GM12801 (cell line): ENCODE results near the gene SNED1.

Source experiments
- TF ChIP-seq, protein P1 (sequence below): IDR thresholded peaks from one replicate; pipeline ENCODE4 v1.5.1; 2011; ENCODE audit warnings: control low read depth; ENCODE audit not compliant: insufficient read length; ENCODE audit errors: extremely low read depth

SNED1 gene

GRCh38 chr2:241009191-241009590 lies 10.8 kb downstream of the SNED1 start:
- TF ChIP-seq, protein P1, sequence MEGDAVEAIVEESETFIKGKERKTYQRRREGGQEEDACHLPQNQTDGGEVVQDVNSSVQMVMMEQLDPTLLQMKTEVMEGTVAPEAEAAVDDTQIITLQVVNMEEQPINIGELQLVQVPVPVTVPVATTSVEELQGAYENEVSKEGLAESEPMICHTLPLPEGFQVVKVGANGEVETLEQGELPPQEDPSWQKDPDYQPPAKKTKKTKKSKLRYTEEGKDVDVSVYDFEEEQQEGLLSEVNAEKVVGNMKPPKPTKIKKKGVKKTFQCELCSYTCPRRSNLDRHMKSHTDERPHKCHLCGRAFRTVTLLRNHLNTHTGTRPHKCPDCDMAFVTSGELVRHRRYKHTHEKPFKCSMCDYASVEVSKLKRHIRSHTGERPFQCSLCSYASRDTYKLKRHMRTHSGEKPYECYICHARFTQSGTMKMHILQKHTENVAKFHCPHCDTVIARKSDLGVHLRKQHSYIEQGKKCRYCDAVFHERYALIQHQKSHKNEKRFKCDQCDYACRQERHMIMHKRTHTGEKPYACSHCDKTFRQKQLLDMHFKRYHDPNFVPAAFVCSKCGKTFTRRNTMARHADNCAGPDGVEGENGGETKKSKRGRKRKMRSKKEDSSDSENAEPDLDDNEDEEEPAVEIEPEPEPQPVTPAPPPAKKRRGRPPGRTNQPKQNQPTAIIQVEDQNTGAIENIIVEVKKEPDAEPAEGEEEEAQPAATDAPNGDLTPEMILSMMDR = no peak

- TF ChIP-seq, protein P1 = no peak
Measured at GRCh38 chr2:241009601-241010530, 11.4 kb downstream of the SNED1 start.

DNA sequence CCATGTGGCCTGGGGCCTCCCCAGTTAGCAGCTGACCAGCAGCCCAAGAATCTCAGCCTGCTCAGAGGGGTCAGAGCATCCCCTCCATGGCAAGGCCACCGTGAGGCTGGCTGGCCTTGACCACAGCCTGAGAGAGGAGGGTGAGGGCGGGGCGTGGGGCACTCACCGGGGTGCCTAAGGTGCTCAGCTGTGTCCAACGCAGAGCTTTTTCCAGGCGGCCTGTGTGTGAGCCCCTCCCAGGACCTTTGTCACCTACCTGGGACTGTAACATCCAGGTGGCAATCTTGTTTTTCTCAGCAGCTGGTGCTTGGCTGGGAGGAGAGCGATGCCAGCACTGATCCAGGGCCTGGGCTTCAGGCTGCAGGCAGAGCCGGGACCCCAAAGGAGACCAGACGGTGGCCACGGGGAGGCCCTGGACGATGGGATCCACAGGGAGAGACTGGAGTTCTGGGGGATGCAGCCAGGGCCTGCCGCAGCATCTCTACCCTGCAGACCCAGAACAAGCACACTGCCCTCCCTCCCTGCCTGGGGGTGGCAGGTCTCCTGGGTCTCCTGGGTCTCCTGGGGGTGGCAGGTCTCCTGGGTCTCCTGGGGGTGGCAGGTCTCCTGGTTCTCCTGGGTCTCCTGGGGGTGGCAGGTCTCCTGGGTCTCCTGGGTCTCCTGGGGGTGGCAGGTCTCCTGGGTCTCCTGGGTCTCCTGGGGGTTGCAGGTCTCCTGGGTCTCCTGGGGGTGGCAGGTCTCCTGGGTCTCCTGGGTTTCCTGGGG lies 12.3 kb downstream of the SNED1 start:
- TF ChIP-seq, protein P1 = no peak

GRCh38 chr2:241011296-241011600 lies 12.8 kb downstream of the SNED1 start:
- TF ChIP-seq, protein P1 = no peak

DNA sequence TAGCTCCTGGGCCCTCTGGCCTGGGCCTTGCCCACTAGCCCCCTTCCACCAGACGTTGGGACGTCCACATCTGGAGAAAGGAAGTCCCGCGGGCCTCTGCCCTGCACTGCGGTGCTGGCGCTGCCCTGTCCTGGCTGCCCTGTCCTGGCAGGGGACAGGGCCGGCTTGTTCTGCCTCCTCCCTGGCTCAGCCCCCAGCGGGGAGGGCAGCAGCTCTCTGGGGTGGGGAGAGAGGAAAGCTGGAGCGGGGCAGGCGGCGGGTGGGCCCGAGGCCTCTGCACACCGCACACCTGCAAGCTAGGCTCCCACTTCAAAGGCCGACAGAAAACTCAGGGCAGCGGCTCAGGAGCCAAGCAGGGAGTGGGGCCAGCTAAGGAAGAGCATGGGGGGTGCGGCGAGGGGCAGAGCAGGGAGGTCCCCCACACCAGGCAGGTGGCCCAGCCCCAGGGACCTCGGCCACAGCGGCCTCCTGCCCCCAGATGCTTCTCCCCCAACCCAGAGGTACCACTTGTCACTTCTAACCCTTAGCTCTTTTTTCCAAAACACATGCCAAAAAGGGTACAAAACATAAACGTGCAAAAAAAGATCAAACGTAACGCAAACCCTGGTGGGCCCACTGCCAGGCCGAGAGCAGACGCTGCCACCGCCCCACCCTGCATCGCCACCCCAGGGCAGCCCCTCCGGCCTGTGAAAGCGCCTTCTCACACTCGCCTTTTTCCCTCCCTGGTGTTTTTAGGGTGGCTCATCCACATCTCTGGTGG lies 13.5 kb downstream of the SNED1 start:
- TF ChIP-seq, protein P1 = no peak

DNA sequence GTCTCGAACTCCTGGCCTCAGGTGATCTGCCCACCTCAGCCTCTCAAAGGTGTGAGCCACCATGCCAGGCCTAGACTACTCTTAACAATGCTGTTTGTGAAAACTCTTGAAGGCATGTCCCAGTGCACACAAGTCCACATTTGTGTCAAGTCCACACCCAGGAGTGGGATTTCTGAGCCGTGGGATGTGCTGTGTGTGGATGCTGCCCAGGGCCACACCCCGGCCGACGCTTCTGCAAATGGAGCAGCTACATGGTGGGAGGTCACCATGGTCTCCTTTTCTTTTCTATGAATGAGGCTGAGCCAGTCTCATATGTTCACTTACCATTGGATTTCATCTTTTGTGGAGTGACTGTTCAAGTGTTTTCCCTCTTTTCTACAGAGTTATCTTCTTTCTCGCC lies 15.8 kb downstream of the SNED1 start:
- TF ChIP-seq, protein P1 = no peak

DNA sequence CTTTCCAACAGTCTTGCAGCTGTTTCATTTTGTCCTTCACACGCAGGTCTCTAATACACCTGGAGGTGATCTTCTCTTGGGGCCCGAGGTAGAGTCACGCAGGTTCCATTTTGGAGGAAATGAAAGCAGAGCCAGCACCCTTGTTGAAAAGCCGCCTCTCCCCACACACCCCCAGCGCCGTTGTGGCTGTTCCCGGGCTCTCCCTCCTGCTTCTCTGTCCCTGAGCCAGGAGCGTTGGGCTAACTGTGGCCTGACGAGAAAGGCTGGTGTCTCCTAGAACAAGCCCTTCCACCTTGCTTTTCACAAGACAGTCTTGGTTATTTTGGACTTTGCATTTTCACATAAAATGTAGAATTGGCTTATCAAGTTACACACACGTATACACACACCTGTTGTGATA lies 16.3 kb downstream of the SNED1 start:
- TF ChIP-seq, protein P1 = no peak
